ENCODE results near the gene GMIP.

- TF ChIP-seq CTCF (IDR thresholded peaks at IDR 0.05; ENCODE audit: borderline replicate concordance, extremely low read depth, low read length, poor library complexity, severe bottlenecking): no peak
- no peak for TF ChIP-seq EZH2 (IDR thresholded peaks at IDR 0.05; ENCODE audit: borderline replicate concordance, low read depth, low read length, severe bottlenecking)
These were observed 3.8 kb upstream of the GMIP start for GRCh38 chr19:19647037-19647835.
